GM19328 (cell line): ENCODE measurements around the gene KLK10.

ENCODE experiments used
- ATAC-seq: cut with Tn5 transposase; IDR thresholded peaks from one replicate; pipeline ENCODE4 v1.9.1; 2021; ENCODE audit warnings: mild to moderate bottlenecking, moderate library complexity; ENCODE audit not compliant: unreplicated experiment

Gene KLK10

GRCh38 chr19:51026554-51026831 lies 7.0 kb upstream of the KLK10 start, which contains the start of gene KLK11:
Gene KLK11, minus strand, starts transcription at chr19:51026616. Its CDS starts 985 bp downstream, at chr19:51025631.
- no peak for ATAC-seq

- no peak for ATAC-seq
Observed at GRCh38 chr19:51025809-51026553, 6.5 kb upstream of the KLK10 start.

GRCh38 chr19:51025401-51025800 lies 5.9 kb upstream of the KLK10 start:
- no peak for ATAC-seq

- no peak for ATAC-seq
Observed at GRCh38 chr19:51024924-51025323, 5.4 kb upstream of the KLK10 start.

- ATAC-seq: no peak
Observed at GRCh38 chr19:51023946-51024345, 4.4 kb upstream of the KLK10 start.

- ATAC-seq: no peak
Observed at GRCh38 chr19:51022526-51022925, 3.0 kb upstream of the KLK10 start.

- ATAC-seq: no peak
Observed at GRCh38 chr19:51020988-51021651, 1.6 kb upstream of the KLK10 start.

GRCh38 chr19:51018745-51019543 lies 565 bp downstream of the KLK10 start:
- no peak for ATAC-seq

GRCh38 chr19:51016798-51017683 lies 2.5 kb downstream of the KLK10 start:
- no peak for ATAC-seq

GRCh38 chr19:51015691-51016267 lies 3.7 kb downstream of the KLK10 start:
- no peak for ATAC-seq

- ATAC-seq: no peak
Observed at GRCh38 chr19:51014242-51014641, 5.3 kb downstream of the KLK10 start.

- ATAC-seq: no peak
Observed at GRCh38 chr19:51012661-51013190, 6.8 kb downstream of the KLK10 start.

GRCh38 chr19:51010066-51010795 lies 9.3 kb downstream of the KLK10 start:
- ATAC-seq: no peak

- ATAC-seq: no peak
Observed at GRCh38 chr19:51009061-51009891, 10.2 kb downstream of the KLK10 start.

- no peak for ATAC-seq
Observed at GRCh38 chr19:51007488-51007887, 12.0 kb downstream of the KLK10 start.

GRCh38 chr19:51006406-51006805 lies 13.1 kb downstream of the KLK10 start:
- no peak for ATAC-seq

GRCh38 chr19:51005248-51005647 lies 14.3 kb downstream of the KLK10 start:
- ATAC-seq: no peak

GRCh38 chr19:51003316-51003715 lies 16.2 kb downstream of the KLK10 start:
- ATAC-seq: no peak
